Keratinocyte (primary cell): ENCODE results near the gene PRKCZ. TPM values are rescaled to one million over a fixed set of nuclear protein-coding genes. Genes with fewer than 3 reads are reported as not detected.

ENCODE experiments used
- DNase-seq: peaks from one replicate; pipeline ENCODE4 v3.0.0-alpha.2; 2011; ENCODE audit warnings: low read depth, missing footprints, low spot score
- FAIRE-seq: peaks from 2 replicates; lab custom pipeline; 2011; peaks lifted over from hg19 to GRCh38; lab: Jason Lieb, UNC
- H2AFZ ChIP-seq: 2 replicates; pipeline ENCODE4 v1.6.0; 2012; ENCODE audit warnings: low read length, control low read depth, inconsistent platforms; ENCODE audit not compliant: control insufficient read depth
- H3K27ac ChIP-seq: 2 replicates; pipeline ENCODE4 v1.5.1; 2011; ENCODE audit warnings: low read length; ENCODE audit not compliant: control insufficient read depth, insufficient read depth
- H3K27me3 ChIP-seq: 3 replicates; pipeline ENCODE4 v1.6.0; 2011; ENCODE audit warnings: low read length; ENCODE audit not compliant: control insufficient read depth, insufficient read depth; ENCODE audit errors: extremely low read depth
- H3K36me3 ChIP-seq, 2 experiments: 2 replicates in 1 of 2; 3 replicates in 1 of 2; pipeline ENCODE4 v1.5.1; 2011; ENCODE audit warnings: low read length in 2 of 2, mild to moderate bottlenecking in 1 of 2; ENCODE audit not compliant: control insufficient read depth in 2 of 2, insufficient read depth in 2 of 2; ENCODE audit errors: extremely low read depth in 1 of 2
- H3K4me1 ChIP-seq: 3 replicates; pipeline ENCODE4 v1.5.1; 2011; ENCODE audit warnings: low read length; ENCODE audit not compliant: control insufficient read depth, insufficient read depth; ENCODE audit errors: extremely low read depth
- H3K4me2 ChIP-seq: 3 replicates; pipeline ENCODE4 v1.6.0; 2011; ENCODE audit warnings: low read depth, low read length; ENCODE audit not compliant: control insufficient read depth, insufficient read depth; ENCODE audit errors: extremely low read depth
- H3K4me3 ChIP-seq, 3 experiments: fragments of 200-600 bp in 1 of 3; sonication (generic) in 1 of 3; 2 replicates in 2 of 3; 3 replicates in 1 of 3; pipeline ENCODE4 v1.5.1; 2011 to 2016; ENCODE audit warnings: low read length in 3 of 3, mild to moderate bottlenecking in 3 of 3, control low read depth in 2 of 3, inconsistent platforms in 1 of 3, low read depth in 1 of 3, mixed read lengths in 1 of 3, mixed run types in 1 of 3, moderate library complexity in 1 of 3; ENCODE audit not compliant: control insufficient read depth in 2 of 3, insufficient read depth in 2 of 3; ENCODE audit errors: extremely low read depth in 1 of 3
- H3K79me2 ChIP-seq: 2 replicates; pipeline ENCODE4 v1.6.0; 2012; ENCODE audit warnings: low read length; ENCODE audit not compliant: control insufficient read depth, insufficient read depth
- H3K9ac ChIP-seq: 3 replicates; pipeline ENCODE4 v1.6.0; 2011; ENCODE audit warnings: low read length; ENCODE audit not compliant: control insufficient read depth, insufficient read depth; ENCODE audit errors: extremely low read depth
- H3K9me1 ChIP-seq: 3 replicates; pipeline ENCODE4 v1.6.0; 2011; ENCODE audit warnings: low read length; ENCODE audit not compliant: control insufficient read depth, insufficient read depth; ENCODE audit errors: extremely low read depth
- H3K9me3 ChIP-seq: 2 replicates; pipeline ENCODE4 v1.5.1; 2012; ENCODE audit warnings: low read depth, low read length; ENCODE audit not compliant: control insufficient read depth
- H4K20me1 ChIP-seq: 3 replicates; pipeline ENCODE4 v1.6.0; 2011; ENCODE audit warnings: low read length; ENCODE audit not compliant: control insufficient read depth, insufficient read depth; ENCODE audit errors: extremely low read depth
- EZH2 ChIP-seq: IDR thresholded peaks from one replicate; pipeline ENCODE4 v1.6.1; 2012; ENCODE audit warnings: inconsistent platforms, mild to moderate bottlenecking, low read length, moderate library complexity
- dilution Hi-C: fragments of 300-500 bp; cut with MboI; formaldehyde crosslinking; loops from one replicate; pipeline ENCODE4 v1.7.0; 2020; ENCODE audit warnings: low sequenced_read_pairs; ENCODE audit not compliant: extremely low pct_ligation_motif_present
- polyA plus RNA-seq, 5 experiments: library from polyadenylated mRNA; depleted of rRNA in 3 of 5; stranded (reverse) in 3 of 5; stranded (forward) in 1 of 5; unstranded in 1 of 5; fragments of >200 nt; gene quantifications; 1 replicate in 1 of 5; 2 replicates in 3 of 5; 3 replicates in 1 of 5; pipeline versions ENCODE4 v1.2.1 to v1.2.3, GENCODE V29; 2011 to 2012; ENCODE audit warnings: missing spikeins in 2 of 5, low read depth in 1 of 5, low replicate concordance in 1 of 5
- TF ChIP-seq, protein P1 (sequence below), 3 experiments: IDR thresholded peaks in 1 of 3; conservative IDR thresholded peaks in 1 of 3; optimal IDR thresholded peaks in 1 of 3; 2 replicates in 2 of 3; 3 replicates in 1 of 3; pipeline versions ENCODE3 to v1.5.1; 2011; ENCODE audit warnings: low read length in 3 of 3, mild to moderate bottlenecking in 3 of 3, moderate library complexity in 2 of 3, control low read depth in 1 of 3, inconsistent platforms in 1 of 3; ENCODE audit not compliant: insufficient read depth in 2 of 3; ENCODE audit errors: extremely low read depth in 1 of 3

PRKCZ gene
- polyA plus RNA-seq, 1 donor (not counting 4 experiments of a cell fraction or from before 2014, with no cell fraction given) = 36.3 TPM

DNA sequence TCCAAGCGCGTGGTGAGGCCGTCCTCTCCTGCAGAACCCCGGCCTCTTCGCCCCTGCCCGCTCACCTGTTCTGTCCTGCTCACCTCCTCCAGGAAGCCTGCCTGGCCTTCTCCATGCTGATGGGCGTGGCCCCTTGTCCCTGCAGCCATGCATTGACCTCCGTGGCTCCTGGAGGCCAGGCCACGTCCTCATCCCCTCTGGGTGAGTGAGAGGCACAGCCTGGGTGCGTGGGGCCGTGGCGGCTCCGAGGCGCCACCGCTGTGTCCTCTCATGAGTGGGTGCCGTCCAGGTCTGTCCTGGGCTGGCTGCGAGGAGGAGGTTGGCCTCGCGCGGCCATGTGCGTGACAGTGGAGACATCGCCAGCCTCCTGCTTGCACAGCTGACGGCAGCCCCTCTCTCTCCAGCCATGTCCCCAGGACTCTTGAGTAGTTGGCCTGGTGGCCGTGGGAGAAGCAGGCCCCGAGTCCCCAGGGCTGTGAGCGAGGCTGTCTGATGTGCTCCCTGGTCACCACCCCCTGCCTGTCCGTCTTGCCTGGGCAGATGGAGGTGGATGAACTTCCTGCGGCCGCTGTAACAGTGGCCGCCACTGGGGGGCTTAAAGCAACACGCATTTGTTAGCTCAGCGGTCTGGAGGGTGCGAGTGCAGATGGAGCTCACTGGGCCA, 58.1 kb downstream of the PRKCZ start:
- Histone ChIP-seq H3K36me3 (peaks cover 11 to 13% of the 10 kb centered on the region in 2 experiments), H3K9me1 (no peaks in the 10 kb centered on the region), H4K20me1 (no peaks in the 10 kb centered on the region), H3K4me2 (no peak overlapping the region), H3K4me1 (no peaks in the 10 kb centered on the region), H3K27ac (no peak overlapping the region), H3K27me3 (no peaks in the 10 kb centered on the region), H3K79me2 (no peaks in the 10 kb centered on the region), H3K4me3 (no peak overlapping the region), H2AFZ (no peak overlapping the region), H3K9me3 (no peaks in the 10 kb centered on the region), H3K9ac (no peak overlapping the region)
- FAIRE-seq (no peak), DNase-seq (no peak)
- TF ChIP-seq EZH2 = no peak
- TF ChIP-seq, protein P1, sequence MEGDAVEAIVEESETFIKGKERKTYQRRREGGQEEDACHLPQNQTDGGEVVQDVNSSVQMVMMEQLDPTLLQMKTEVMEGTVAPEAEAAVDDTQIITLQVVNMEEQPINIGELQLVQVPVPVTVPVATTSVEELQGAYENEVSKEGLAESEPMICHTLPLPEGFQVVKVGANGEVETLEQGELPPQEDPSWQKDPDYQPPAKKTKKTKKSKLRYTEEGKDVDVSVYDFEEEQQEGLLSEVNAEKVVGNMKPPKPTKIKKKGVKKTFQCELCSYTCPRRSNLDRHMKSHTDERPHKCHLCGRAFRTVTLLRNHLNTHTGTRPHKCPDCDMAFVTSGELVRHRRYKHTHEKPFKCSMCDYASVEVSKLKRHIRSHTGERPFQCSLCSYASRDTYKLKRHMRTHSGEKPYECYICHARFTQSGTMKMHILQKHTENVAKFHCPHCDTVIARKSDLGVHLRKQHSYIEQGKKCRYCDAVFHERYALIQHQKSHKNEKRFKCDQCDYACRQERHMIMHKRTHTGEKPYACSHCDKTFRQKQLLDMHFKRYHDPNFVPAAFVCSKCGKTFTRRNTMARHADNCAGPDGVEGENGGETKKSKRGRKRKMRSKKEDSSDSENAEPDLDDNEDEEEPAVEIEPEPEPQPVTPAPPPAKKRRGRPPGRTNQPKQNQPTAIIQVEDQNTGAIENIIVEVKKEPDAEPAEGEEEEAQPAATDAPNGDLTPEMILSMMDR (optimal IDR thresholded peaks at IDR 0.05 in 1 of 3, IDR thresholded peaks at IDR 0.05 in 1 of 3, conservative IDR thresholded peaks at IDR 0.05 in 1 of 3; ENCODE audit: extremely low read depth in 1 of 3, insufficient read depth in 2 of 3, low read length in 3 of 3) = peak in 1 of 3 experiments; percentile 29
- dilution Hi-C loops = no loop called here

DNA sequence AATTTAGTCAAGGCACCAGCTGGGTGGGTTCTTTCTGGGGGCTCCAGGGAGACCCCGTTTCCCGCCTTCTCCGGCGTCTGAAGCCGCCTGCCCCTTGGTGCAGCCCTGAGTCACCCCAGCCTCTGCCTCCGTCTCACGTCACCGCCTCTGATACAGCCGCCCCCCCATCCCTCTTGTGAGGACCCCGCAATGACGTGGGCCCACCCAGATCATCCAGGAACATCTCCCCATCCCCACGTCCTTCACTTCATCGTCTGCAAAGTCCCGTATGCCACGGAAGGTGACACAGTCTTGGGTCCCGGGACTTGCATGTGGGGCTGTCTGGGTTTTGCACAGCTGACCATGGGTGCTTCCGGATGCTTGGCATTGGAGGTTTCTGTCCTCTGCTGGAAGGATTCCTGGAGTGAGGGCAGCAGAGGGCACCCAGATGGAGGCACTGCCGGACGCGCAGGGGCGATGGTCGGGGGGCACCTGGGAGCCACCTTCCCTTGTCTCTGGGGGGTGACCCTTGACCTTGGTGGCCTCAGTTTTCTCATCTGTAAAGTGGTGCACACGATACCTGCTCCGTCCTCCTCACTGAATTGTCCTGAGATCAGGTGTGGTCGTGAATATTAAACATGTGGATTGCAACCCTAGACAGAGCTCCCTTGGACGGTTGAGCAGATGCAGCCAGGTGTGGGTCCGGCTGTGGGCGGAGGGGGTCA, 58.8 kb downstream of the PRKCZ start:
- no peak overlapping the region for H3K4me3 ChIP-seq
- no peaks in the 10 kb centered on the region for H3K9me3 ChIP-seq
- H3K9me1 ChIP-seq = no peaks in the 10 kb centered on the region
- H3K4me2 ChIP-seq = no peak overlapping the region
- TF ChIP-seq, protein P1 (optimal IDR thresholded peaks at IDR 0.05 in 1 of 3, IDR thresholded peaks at IDR 0.05 in 1 of 3, conservative IDR thresholded peaks at IDR 0.05 in 1 of 3; ENCODE audit: extremely low read depth in 1 of 3, insufficient read depth in 2 of 3, low read length in 3 of 3) = no peak
- no peak for TF ChIP-seq EZH2
- H3K79me2 ChIP-seq = no peaks in the 10 kb centered on the region
- no peak overlapping the region for H3K9ac ChIP-seq
- peaks cover 9 to 11% of the 10 kb centered on the region in 2 experiments for H3K36me3 ChIP-seq
- H3K4me1 ChIP-seq = no peaks in the 10 kb centered on the region
- no peaks in the 10 kb centered on the region for H3K27me3 ChIP-seq
- DNase-seq (no peak), FAIRE-seq (no peak)
- no peak overlapping the region for H2AFZ ChIP-seq
- no peak overlapping the region for H3K27ac ChIP-seq
- no peaks in the 10 kb centered on the region for H4K20me1 ChIP-seq
- dilution Hi-C loops = no loop called here
